OCI-LY7 (cell line): ENCODE measurements around the gene ANKRD13B. TPM values are rescaled to one million over a fixed set of nuclear protein-coding genes. Genes with fewer than 3 reads are reported as not detected.
A peak's percentile ranks its signal among the peaks of the same experiment; 100 is the strongest.
"Not testable (repeated sequence)": the region's sequence is repeated elsewhere in the genome, so short reads cannot be mapped to it uniquely, and the experiment has no call there.

Source experiments
- BruUV-seq: library from RNA; stranded (reverse); fragments of 400-500 nt; replicated peaks from 2 replicates; lab custom pipeline; 2021; lab: Mats Ljungman, UMichigan
- CTCF ChIA-PET: fragments of 300-600 bp; sonication (Branson Sonifier 250); formaldehyde crosslinking; loops from one replicate; lab custom pipeline; 2022; ENCODE audit warnings: antibody characterized with exemption; ENCODE audit not compliant: unreplicated experiment; lab: Charles Lee
- POLR2A ChIA-PET: fragments of 300-600 bp; sonication (Branson Sonifier 250); formaldehyde crosslinking; loops from one replicate; lab custom pipeline; 2022; ENCODE audit warnings: antibody characterized with exemption; lab: Charles Lee
- DNase-seq: peaks from one replicate; pipeline ENCODE4 v3.0.0-alpha.2; 2015; ENCODE audit warnings: low spot score
- H2AFZ ChIP-seq: fragments of 200-600 bp; sonication (generic), shearing (Covaris generic); 2 replicates; pipeline ENCODE4 v1.6.1; 2014; ENCODE audit warnings: mild to moderate bottlenecking, antibody characterized with exemption, low read length, moderate library complexity
- H3K27ac ChIP-seq: fragments of 200-600 bp; sonication (generic); 2 replicates; pipeline ENCODE4 v1.5.1; 2014; ENCODE audit warnings: mixed run types, low read depth, mild to moderate bottlenecking, moderate library complexity, low read length, inconsistent platforms; ENCODE audit not compliant: poor library complexity, severe bottlenecking
- H3K36me3 ChIP-seq: fragments of 200-600 bp; sonication (generic); 2 replicates; pipeline ENCODE4 v1.6.1; 2014; ENCODE audit warnings: mild to moderate bottlenecking, antibody characterized with exemption, low read length, moderate library complexity, mixed read lengths; ENCODE audit not compliant: insufficient read depth
- H3K4me1 ChIP-seq: fragments of 200-600 bp; sonication (generic); 2 replicates; pipeline ENCODE4 v1.5.1; 2014; ENCODE audit warnings: mild to moderate bottlenecking, low read length; ENCODE audit not compliant: insufficient read depth, poor library complexity, severe bottlenecking
- H3K4me2 ChIP-seq: fragments of 200-600 bp; sonication (generic); 2 replicates; pipeline ENCODE4 v1.6.1; 2014; ENCODE audit warnings: mild to moderate bottlenecking, low read length
- H3K4me3 ChIP-seq: fragments of 200-600 bp; sonication (generic); 2 replicates; pipeline ENCODE4 v1.5.1; 2014; ENCODE audit warnings: mild to moderate bottlenecking, low read depth, low read length; ENCODE audit not compliant: poor library complexity, severe bottlenecking
- H3K79me2 ChIP-seq: fragments of 200-600 bp; sonication (generic); 2 replicates; pipeline ENCODE4 v1.6.1; 2016; ENCODE audit warnings: low read depth, mild to moderate bottlenecking, low read length, moderate library complexity, mixed read lengths; ENCODE audit not compliant: insufficient read depth
- H3K9me2 ChIP-seq: fragments of 200-600 bp; sonication (generic); 2 replicates; pipeline ENCODE4 v1.6.1; 2016; ENCODE audit warnings: mild to moderate bottlenecking, low read length, mixed read lengths; ENCODE audit not compliant: insufficient read depth
- H3K9me3 ChIP-seq: fragments of 200-600 bp; sonication (generic); 2 replicates; pipeline ENCODE4 v1.6.1; 2014; ENCODE audit warnings: mild to moderate bottlenecking, mixed run types, low read length, mixed read lengths
- H4K20me1 ChIP-seq: fragments of 200-600 bp; sonication (generic); 2 replicates; pipeline ENCODE4 v1.6.1; 2014; ENCODE audit warnings: mild to moderate bottlenecking, antibody characterized with exemption, low read length, moderate library complexity, mixed read lengths; ENCODE audit not compliant: insufficient read depth
- EZH2phosphoT487 ChIP-seq: fragments of 200-600 bp; sonication (generic); IDR thresholded peaks from 2 replicates; pipeline ENCODE4 v1.6.1; 2018; ENCODE audit warnings: low read depth, borderline replicate concordance, mild to moderate bottlenecking, mixed run types, antibody characterized with exemption, low read length, moderate library complexity, mixed read lengths
- intact Hi-C: fragments of 100-400 bp; cut with micrococcal nuclease; formaldehyde crosslinking; loops from one replicate; pipeline ENCODE4 v1.10.0; 2022; ENCODE audit not compliant: unreplicated experiment
- total RNA-seq, 2 experiments: library from RNA; depleted of rRNA in 1 of 2; stranded (reverse); fragments of >200 nt in 1 of 2; shearing (Covaris generic) in 1 of 2; gene quantifications; 2 replicates each; pipeline ENCODE4 v1.2.3, GENCODE V29; 2014 to 2022
- TF ChIP-seq, protein P1 (sequence below): fragments of 200-600 bp; sonication (generic); conservative IDR thresholded peaks from 2 replicates; pipeline ENCODE4 v1.5.1; 2014; ENCODE audit warnings: mild to moderate bottlenecking, antibody characterized with exemption, low read length, moderate library complexity, mixed read lengths

ANKRD13B gene
- total RNA-seq, 2 experiments from 2014 or later = 22.8 to 30.5 TPM

DNA sequence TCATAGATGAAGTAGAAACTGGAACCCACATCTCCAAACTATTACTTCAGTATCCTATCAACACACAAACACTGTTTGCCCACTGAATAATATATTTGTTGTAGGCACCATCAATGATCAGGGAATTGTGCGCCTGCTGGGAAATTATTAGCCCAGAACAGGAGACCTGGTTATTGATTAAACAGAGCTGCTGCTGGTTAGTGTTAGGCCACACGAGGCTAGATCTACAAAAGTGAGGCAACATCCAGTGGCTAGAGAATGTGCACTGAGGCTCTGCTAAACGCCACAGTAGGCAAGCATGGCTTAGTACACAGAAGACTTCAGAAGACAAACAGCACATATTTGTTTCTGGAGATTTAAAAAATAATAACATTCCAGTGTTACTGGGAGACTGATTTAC is 37.1 kb upstream of the ANKRD13B start:
- Histone ChIP-seq H3K4me1 (peaks cover 29% of the 10 kb centered on the region), H3K27ac (no peak overlapping the region), H3K36me3 (no peaks in the 10 kb centered on the region), H3K4me2 (no peak overlapping the region), H4K20me1 (no peaks in the 10 kb centered on the region), H2AFZ (no peak overlapping the region), H3K9me3 (no peaks in the 10 kb centered on the region), H3K79me2 (no peaks in the 10 kb centered on the region), H3K9me2 (no peaks in the 10 kb centered on the region), H3K4me3 (no peak overlapping the region)
- ChIA-PET CTCF (no interaction called here), POLR2A (no interaction called here)
- no TSS peak for BruUV-seq
- no peak for DNase-seq
- TF ChIP-seq, protein P1, sequence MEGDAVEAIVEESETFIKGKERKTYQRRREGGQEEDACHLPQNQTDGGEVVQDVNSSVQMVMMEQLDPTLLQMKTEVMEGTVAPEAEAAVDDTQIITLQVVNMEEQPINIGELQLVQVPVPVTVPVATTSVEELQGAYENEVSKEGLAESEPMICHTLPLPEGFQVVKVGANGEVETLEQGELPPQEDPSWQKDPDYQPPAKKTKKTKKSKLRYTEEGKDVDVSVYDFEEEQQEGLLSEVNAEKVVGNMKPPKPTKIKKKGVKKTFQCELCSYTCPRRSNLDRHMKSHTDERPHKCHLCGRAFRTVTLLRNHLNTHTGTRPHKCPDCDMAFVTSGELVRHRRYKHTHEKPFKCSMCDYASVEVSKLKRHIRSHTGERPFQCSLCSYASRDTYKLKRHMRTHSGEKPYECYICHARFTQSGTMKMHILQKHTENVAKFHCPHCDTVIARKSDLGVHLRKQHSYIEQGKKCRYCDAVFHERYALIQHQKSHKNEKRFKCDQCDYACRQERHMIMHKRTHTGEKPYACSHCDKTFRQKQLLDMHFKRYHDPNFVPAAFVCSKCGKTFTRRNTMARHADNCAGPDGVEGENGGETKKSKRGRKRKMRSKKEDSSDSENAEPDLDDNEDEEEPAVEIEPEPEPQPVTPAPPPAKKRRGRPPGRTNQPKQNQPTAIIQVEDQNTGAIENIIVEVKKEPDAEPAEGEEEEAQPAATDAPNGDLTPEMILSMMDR = no peak
- no peak for TF ChIP-seq EZH2phosphoT487
- intact Hi-C loops = no loop called here

DNA sequence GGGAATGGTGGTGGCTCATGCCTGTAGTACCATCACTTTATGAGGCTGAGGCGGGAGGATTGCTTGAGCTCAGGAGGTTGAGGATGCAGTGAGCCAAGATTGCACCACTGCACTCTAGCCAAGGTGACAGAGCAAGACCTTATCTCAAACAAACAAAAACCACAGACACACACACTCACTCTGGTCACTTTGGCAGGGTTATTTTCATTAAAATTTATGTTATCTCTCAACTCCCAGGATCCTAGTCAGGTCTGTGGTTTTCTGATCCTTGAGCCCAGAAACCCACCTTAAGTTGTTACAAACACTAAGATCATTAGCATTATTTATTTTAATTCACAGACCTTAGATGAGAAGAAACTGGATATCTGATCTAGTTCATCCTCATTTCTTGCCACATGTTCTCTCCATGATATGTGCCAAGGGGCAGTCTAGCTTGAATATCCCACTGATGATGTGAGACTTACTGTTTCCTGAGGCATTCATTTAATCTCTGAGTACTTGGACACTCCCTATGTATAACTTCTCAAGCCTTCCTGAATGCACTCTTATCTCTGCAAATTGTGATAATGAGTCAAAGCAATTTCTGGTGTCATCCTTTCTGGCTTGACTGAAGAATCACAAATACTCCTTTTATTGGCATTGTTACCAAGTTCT is 35.7 kb upstream of the ANKRD13B start:
- intact Hi-C loops = no loop called here
- no peaks in the 10 kb centered on the region for H4K20me1 ChIP-seq
- H3K9me3 ChIP-seq = no peaks in the 10 kb centered on the region
- no peaks in the 10 kb centered on the region for H3K36me3 ChIP-seq
- H3K27ac ChIP-seq = no peak overlapping the region
- ChIA-PET CTCF (interaction anchor here (1.0 kb wide), 1 partner anchor 187 kb away, joined by 3 read pairs; no protein-coding TSS in a partner anchor), POLR2A (no interaction called here)
- no peak overlapping the region for H3K4me2 ChIP-seq
- BruUV-seq = no TSS peak
- H3K4me3 ChIP-seq = no peak overlapping the region
- DNase-seq = no peak
- H3K4me1 ChIP-seq = peaks cover 42% of the 10 kb centered on the region
- no peaks in the 10 kb centered on the region for H3K9me2 ChIP-seq
- no peak for TF ChIP-seq EZH2phosphoT487
- TF ChIP-seq, protein P1 = no peak
- no peak overlapping the region for H2AFZ ChIP-seq
- no peaks in the 10 kb centered on the region for H3K79me2 ChIP-seq

DNA sequence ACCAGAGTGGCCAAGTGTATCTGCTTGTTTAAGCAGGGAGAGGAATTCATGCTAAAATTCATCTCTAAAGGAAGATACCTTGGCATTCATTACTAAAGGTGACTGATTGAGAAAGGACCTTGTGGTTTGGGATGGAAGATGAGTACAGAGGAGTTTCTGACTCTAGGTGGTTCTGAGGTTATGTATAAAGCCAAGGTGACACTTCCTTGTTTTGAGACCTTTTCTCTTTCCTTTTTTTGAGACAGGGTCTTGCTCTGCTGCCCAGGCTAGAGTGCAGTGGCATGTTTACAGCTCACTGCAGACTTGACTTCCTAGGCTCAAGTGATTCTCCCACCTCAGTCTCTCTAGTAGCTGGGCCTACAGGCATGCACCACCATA is 35.2 kb upstream of the ANKRD13B start:
- Histone ChIP-seq H3K4me1 (peaks cover 45% of the 10 kb centered on the region), H3K4me2 (no peak overlapping the region), H3K9me2 (no peaks in the 10 kb centered on the region), H3K4me3 (no peak overlapping the region), H3K79me2 (no peaks in the 10 kb centered on the region), H3K27ac (no peak overlapping the region), H2AFZ (no peak overlapping the region), H3K9me3 (no peaks in the 10 kb centered on the region), H3K36me3 (no peaks in the 10 kb centered on the region), H4K20me1 (no peaks in the 10 kb centered on the region)
- ChIA-PET POLR2A (no interaction called here), CTCF (no interaction called here)
- no TSS peak for BruUV-seq
- TF ChIP-seq EZH2phosphoT487 = no peak
- TF ChIP-seq, protein P1 = no peak
- DNase-seq = peak; percentile 21
- intact Hi-C loops = no loop called here

DNA sequence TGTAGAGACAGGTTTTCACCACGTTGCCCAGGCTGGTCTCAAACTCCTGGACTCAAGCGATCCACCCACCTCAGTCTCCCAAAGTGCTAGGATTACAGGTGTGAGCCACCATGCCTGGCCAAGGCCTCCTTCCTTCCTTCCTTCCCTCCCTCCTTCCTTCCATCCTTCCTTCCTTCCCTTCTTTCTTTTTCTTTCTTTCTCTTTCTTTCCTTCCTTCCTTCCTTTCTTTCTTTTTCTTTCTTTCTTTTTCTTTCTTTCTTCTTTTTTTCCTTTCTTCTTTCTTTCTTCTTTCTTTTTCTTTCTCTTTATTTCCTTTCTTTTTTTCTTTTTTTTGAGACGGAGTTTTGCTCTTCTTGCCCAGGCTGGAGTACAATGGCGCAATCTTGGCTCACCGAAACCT is 34.8 kb upstream of the ANKRD13B start:
- CTCF ChIA-PET, H3K9me3 ChIP-seq, H3K27ac ChIP-seq, DNase-seq, BruUV-seq, H3K4me3 ChIP-seq, H2AFZ ChIP-seq, intact Hi-C loops, H4K20me1 ChIP-seq, H3K79me2 ChIP-seq, H3K36me3 ChIP-seq, H3K9me2 ChIP-seq, H3K4me2 ChIP-seq: not testable (repeated sequence)
- peaks cover 45% of the 10 kb centered on the region for H3K4me1 ChIP-seq
- POLR2A ChIA-PET = interaction anchor here (2.8 kb wide), 1 partner anchor 34 kb away, joined by 8 read pairs; no protein-coding TSS in a partner anchor
